K562 (cell line): ENCODE measurements around the gene EVPL. TPM values are rescaled to one million over a fixed set of nuclear protein-coding genes. Genes with fewer than 3 reads are reported as not detected.
A peak's percentile ranks its signal among the peaks of the same experiment; 100 is the strongest.

ENCODE experiments used
- ATAC-seq: fragments of 200-7000 bp; cut with Tn5 transposase; 3 replicates; pipeline ENCODE4 v1.9.1; 2020; ENCODE audit warnings: moderate library complexity
- BruUV-seq: library from RNA; stranded (reverse); fragments of 400-500 nt; replicated peaks from 2 replicates; lab custom pipeline; 2021; lab: Mats Ljungman, UMichigan
- CTCF ChIA-PET: fragments of 300-600 bp; formaldehyde crosslinking; extraction: SDS; loops from one replicate; lab custom pipeline; 2021; ENCODE audit warnings: low intra/inter-chr PET ratio; lab: Yijun Ruan, JAX
- POLR2A ChIA-PET: fragments of 300-600, 350-650 bp; sonication (Branson Sonifier 250); formaldehyde crosslinking; extraction: SDS; loops from one replicate; lab custom pipeline; 2021; ENCODE audit warnings: antibody characterized with exemption, inconsistent platforms; lab: Yijun Ruan, JAX
- DNase-seq, 4 experiments: peaks; one replicate each; pipeline versions ENCODE4 v3.0.0 to v3.0.0-alpha.2; 2011 to 2018; ENCODE audit warnings: low spot score in 3 of 4, mixed read lengths in 3 of 4; ENCODE audit errors: extremely low read depth in 1 of 4
- FAIRE-seq: peaks from 2 replicates; lab custom pipeline; 2011; peaks lifted over from hg19 to GRCh38; lab: Jason Lieb, UNC
- H2AFZ ChIP-seq: 2 replicates; pipeline ENCODE4 v1.6.0; 2011; ENCODE audit warnings: low read depth, low read length, control low read depth, inconsistent platforms
- H3K27ac ChIP-seq: fragments of 200-600 bp; 3 replicates; pipeline ENCODE4 v1.8.0; 2011; ENCODE audit warnings: low read depth, mild to moderate bottlenecking, control low read depth, inconsistent platforms, low read length, moderate library complexity, mixed read lengths; ENCODE audit errors: extremely low read depth
- H3K27me3 ChIP-seq, 2 experiments: fragments of 300-600 bp in 1 of 2; 2 replicates in 1 of 2; 3 replicates in 1 of 2; pipeline versions ENCODE4 v1.6.0 to v1.8.0; 2011; ENCODE audit warnings: inconsistent platforms in 2 of 2, low read length in 2 of 2, mild to moderate bottlenecking in 1 of 2, mixed read lengths in 1 of 2, moderate library complexity in 1 of 2; ENCODE audit not compliant: control insufficient read depth in 2 of 2, insufficient read depth in 2 of 2
- H3K36me3 ChIP-seq: fragments of 300-600 bp; 3 replicates; pipeline ENCODE4 v1.8.0; 2011; ENCODE audit warnings: mild to moderate bottlenecking, low read length, inconsistent platforms; ENCODE audit not compliant: control insufficient read depth, insufficient read depth
- H3K4me1 ChIP-seq, 2 experiments: fragments of 200-600 bp in 1 of 2; replicated peaks in 1 of 2; 2 replicates in 1 of 2; 3 replicates in 1 of 2; pipeline versions ENCODE4 v1.5.1 to v1.8.0; 2011; ENCODE audit warnings: inconsistent platforms in 2 of 2, low read length in 2 of 2, mild to moderate bottlenecking in 1 of 2, mixed read lengths in 1 of 2, moderate library complexity in 1 of 2; ENCODE audit not compliant: control insufficient read depth in 2 of 2, insufficient read depth in 2 of 2
- H3K4me2 ChIP-seq: 2 replicates; pipeline ENCODE4 v1.6.1; 2011; ENCODE audit warnings: low read length, control low read depth, inconsistent platforms, mixed read lengths; ENCODE audit not compliant: insufficient read depth
- H3K4me3 ChIP-seq: fragments of 200-600 bp; sonication (generic), shearing (Covaris generic); 2 replicates; pipeline ENCODE4 v1.5.1; 2016; ENCODE audit warnings: control low read depth, inconsistent platforms
- H3K79me2 ChIP-seq: fragments of 200-600 bp; 3 replicates; pipeline ENCODE4 v1.8.0; 2011; ENCODE audit warnings: low read length, inconsistent platforms; ENCODE audit not compliant: control insufficient read depth, insufficient read depth
- H3K9ac ChIP-seq, 2 experiments: 2 replicates each; pipeline versions ENCODE4 v1.6.0 to v1.6.1; 2011; ENCODE audit warnings: low read depth in 2 of 2, low read length in 2 of 2, control low read depth in 1 of 2, inconsistent platforms in 1 of 2, mild to moderate bottlenecking in 1 of 2, mixed read lengths in 1 of 2; ENCODE audit not compliant: insufficient read depth in 1 of 2
- H3K9me1 ChIP-seq: one replicate; pipeline ENCODE4 v1.6.0; 2011; ENCODE audit warnings: inconsistent platforms, mild to moderate bottlenecking, low read length, moderate library complexity; ENCODE audit not compliant: control insufficient read depth, insufficient read depth
- H3K9me3 ChIP-seq: replicated peaks from 2 replicates; pipeline ENCODE4 v1.5.1; 2011; ENCODE audit warnings: low read depth, low read length, inconsistent platforms; ENCODE audit not compliant: control insufficient read depth, insufficient read depth
- H4K20me1 ChIP-seq: replicated peaks from 2 replicates; pipeline ENCODE4 v1.6.1; 2011; ENCODE audit warnings: low read length, inconsistent platforms, mixed read lengths; ENCODE audit not compliant: control insufficient read depth, insufficient read depth
- CHCHD3 ChIP-seq: fragments of 250-450 bp; sonication (Bioruptor Pico); IDR thresholded peaks from 2 replicates; pipeline ENCODE4 v2.1.2; 2022; ENCODE audit warnings: mild to moderate bottlenecking
- TGIF2 ChIP-seq: sonication (generic); formaldehyde crosslinking; IDR thresholded peaks from 2 replicates; pipeline ENCODE4 v1.8.1; 2022; ENCODE audit warnings: mild to moderate bottlenecking, missing genetic modification reagents, moderate library complexity
- THRAP3 ChIP-seq: fragments of 450-650 bp; IDR thresholded peaks from 2 replicates; pipeline ENCODE4 v1.6.1; 2016; ENCODE audit warnings: mild to moderate bottlenecking, inconsistent platforms, borderline replicate concordance
- ZNF644 ChIP-seq: fragments of 200-800 bp; sonication (Bioruptor generic); IDR thresholded peaks from 2 replicates; pipeline ENCODE4 v1.6.1; 2016; ENCODE audit warnings: low read depth, missing genetic modification characterization, missing compliant biosample characterization
- WGBS: fragments of 100-300 bp; shearing (Covaris generic); methylation state at CpG from one replicate; pipeline ENCODE4 v1.1.6; 2016; ENCODE audit warnings: low coverage, mixed read lengths; ENCODE audit not compliant: insufficient coverage; ENCODE audit errors: missing lambda C conversion rate; 5-methylcytosine and 5-hydroxymethylcytosine counted together
- in situ Hi-C: fragments of 300-500 bp; cut with MboI; formaldehyde crosslinking; loops from 4 replicates; pipeline ENCODE4 v1.15.0; 2018; ENCODE audit warnings: inconsistent platforms, mixed read lengths
- intact Hi-C: fragments of 100-400 bp; cut with micrococcal nuclease; formaldehyde crosslinking; loops from 2 replicates; pipeline ENCODE4 v1.14.2; 2022
- polyA plus RNA-seq, 8 experiments: library from polyadenylated mRNA; depleted of rRNA in 4 of 8; stranded (reverse) in 5 of 8; unstranded in 3 of 8; fragments of >200 nt; fragmentation: Nextera tagmentation in 2 of 8; fragmentation: Illumina TruSeq in 1 of 8; extraction: Ambion mirVana in 2 of 8; extraction: Trizol in 1 of 8; gene quantifications; 2 replicates each; pipeline versions ENCODE4 v1.2.1 to v1.2.3, GENCODE V29; 2011 to 2014; ENCODE audit warnings: inconsistent platforms in 1 of 8, missing spikeins in 1 of 8
- total RNA-seq, 7 experiments: library from RNA; depleted of rRNA in 6 of 7; stranded (reverse); fragments of >200 nt in 6 of 7; fragmentation: Illumina TruSeq in 2 of 7; extraction: Trizol in 2 of 7; gene quantifications; 2 replicates each; pipeline versions ENCODE4 v1.2.1 to v1.2.3, GENCODE V29; 2011 to 2021; ENCODE audit warnings: low replicate concordance in 1 of 7
- TF ChIP-seq, protein P1 (sequence below), 2 experiments: fragments of 450-650 bp in 1 of 2; sonication (generic) in 1 of 2; formaldehyde crosslinking; conservative IDR thresholded peaks; 2 replicates each; pipeline versions ENCODE4 v1.4.0 to v1.8.1; 2020 to 2022; ENCODE audit warnings: mild to moderate bottlenecking in 1 of 2, missing genetic modification reagents in 1 of 2
- TF ChIP-seq, protein P2 (sequence below): sonication (generic); formaldehyde crosslinking; IDR thresholded peaks from 2 replicates; pipeline ENCODE4 v1.8.1; 2023; ENCODE audit warnings: mild to moderate bottlenecking, missing genetic modification reagents
- TF ChIP-seq, protein P3 (sequence below), 2 experiments: fragments of 450-650 bp; formaldehyde crosslinking in 1 of 2; IDR thresholded peaks; 2 replicates each; pipeline versions ENCODE4 v1.4.0 to v1.6.1; 2014 to 2020; ENCODE audit warnings: mild to moderate bottlenecking in 2 of 2, borderline replicate concordance in 1 of 2, low read depth in 1 of 2

The EVPL gene
- total and polyA plus RNA-seq, 9 of the 15 experiments (the other 6 are each of a cell fraction or from before 2014, with no cell fraction given): 0.08 to 0.18 (median 0.16) TPM; not detected in 5

DNA sequence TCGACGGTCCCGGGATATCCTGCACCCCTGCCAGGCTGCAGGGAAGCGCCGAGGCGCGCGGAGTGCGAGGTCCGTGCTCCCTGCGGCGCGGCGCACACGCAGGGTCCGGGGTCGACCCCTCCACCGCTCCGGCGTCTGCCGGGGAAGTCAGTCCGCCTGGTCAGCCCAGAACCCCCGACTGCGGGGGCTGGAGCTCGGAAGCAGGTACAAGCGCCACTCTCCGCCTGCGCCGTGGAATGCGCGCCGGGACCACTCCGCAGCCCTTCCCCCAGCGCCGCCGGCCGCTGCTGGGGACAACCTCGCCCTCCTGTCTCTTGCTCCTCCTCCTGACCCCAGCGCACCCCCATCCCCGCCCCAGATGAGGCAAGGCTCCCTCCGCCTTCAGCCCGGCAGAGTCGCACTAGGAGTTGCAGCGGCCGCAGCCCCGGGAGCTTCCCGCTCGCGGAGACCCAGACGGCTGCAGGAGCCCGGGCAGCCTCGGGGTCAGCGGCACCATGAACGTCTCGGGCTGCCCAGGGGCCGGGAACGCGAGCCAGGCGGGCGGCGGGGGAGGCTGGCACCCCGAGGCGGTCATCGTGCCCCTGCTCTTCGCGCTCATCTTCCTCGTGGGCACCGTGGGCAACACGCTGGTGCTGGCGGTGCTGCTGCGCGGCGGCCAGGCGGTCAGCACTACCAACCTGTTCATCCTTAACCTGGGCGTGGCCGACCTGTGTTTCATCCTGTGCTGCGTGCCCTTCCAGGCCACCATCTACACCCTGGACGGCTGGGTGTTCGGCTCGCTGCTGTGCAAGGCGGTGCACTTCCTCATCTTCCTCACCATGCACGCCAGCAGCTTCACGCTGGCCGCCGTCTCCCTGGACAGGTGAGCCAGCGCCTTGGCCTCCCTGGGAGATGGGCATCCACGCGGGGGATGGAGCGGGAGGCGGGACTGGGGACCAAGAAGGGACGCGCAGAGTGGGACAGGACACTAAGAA, 47.6 kb upstream of the EVPL start, which contains the start of gene GALR2:
TSS of gene GALR2 (plus strand) at position 392 of the 974 bp plus-strand sequence. CDS start at position 495, 103 bp downstream.
- Histone ChIP-seq H3K4me3 (no peak within 1 kb of the TSS), H3K4me2 (no peak within 1 kb of the TSS), H3K27me3 (peaks cover 18 to 41% of the 10 kb centered on the region in 2 experiments; a peak in 4 of 5 replicates), H2AFZ (no peak within 1 kb of the TSS), H3K27ac (no peak within 1 kb of the TSS), H3K36me3 (peaks cover 11% of the 10 kb centered on the region; the same call in 2 of the 3 replicates), H3K9me1 (peaks cover 4% of the 10 kb centered on the region), H4K20me1 (peaks cover 13% of the 10 kb centered on the region; the same call in 1 of the 2 replicates), H3K9ac (no peak within 1 kb of the TSS; a peak in 1 of 4 replicates), H3K4me1 (peaks cover 5 to 51% of the 10 kb centered on the region in 2 experiments), H3K79me2 (peaks cover 34% of the 10 kb centered on the region), H3K9me3 (no peaks in the 10 kb centered on the region)
- no peak for FAIRE-seq
- 44% methylated on average over 47 of the region's 92 CpGs for WGBS
- DNase-seq: peak in 1 of 4 experiments; percentile 35
- BruUV-seq: no TSS peak
- ChIA-PET CTCF (no interaction called here), POLR2A (no interaction called here)
- ATAC-seq: no peak
- intact Hi-C loops (no loop called here), in situ Hi-C loops (no loop called here)
- TF ChIP-seq ZNF644 (tag) (no peak), CHCHD3 (no peak), TGIF2 (CRISPR knock-in tag) (no peak), THRAP3 (no peak)
- TF ChIP-seq, protein P1, sequence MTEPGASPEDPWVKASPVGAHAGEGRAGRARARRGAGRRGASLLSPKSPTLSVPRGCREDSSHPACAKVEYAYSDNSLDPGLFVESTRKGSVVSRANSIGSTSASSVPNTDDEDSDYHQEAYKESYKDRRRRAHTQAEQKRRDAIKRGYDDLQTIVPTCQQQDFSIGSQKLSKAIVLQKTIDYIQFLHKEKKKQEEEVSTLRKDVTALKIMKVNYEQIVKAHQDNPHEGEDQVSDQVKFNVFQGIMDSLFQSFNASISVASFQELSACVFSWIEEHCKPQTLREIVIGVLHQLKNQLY (CRISPR knock-in tag; conservative IDR thresholded peaks at IDR 0.05): no peak
- TF ChIP-seq, protein P2, sequence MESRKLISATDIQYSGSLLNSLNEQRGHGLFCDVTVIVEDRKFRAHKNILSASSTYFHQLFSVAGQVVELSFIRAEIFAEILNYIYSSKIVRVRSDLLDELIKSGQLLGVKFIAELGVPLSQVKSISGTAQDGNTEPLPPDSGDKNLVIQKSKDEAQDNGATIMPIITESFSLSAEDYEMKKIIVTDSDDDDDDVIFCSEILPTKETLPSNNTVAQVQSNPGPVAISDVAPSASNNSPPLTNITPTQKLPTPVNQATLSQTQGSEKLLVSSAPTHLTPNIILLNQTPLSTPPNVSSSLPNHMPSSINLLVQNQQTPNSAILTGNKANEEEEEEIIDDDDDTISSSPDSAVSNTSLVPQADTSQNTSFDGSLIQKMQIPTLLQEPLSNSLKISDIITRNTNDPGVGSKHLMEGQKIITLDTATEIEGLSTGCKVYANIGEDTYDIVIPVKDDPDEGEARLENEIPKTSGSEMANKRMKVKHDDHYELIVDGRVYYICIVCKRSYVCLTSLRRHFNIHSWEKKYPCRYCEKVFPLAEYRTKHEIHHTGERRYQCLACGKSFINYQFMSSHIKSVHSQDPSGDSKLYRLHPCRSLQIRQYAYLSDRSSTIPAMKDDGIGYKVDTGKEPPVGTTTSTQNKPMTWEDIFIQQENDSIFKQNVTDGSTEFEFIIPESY (CRISPR knock-in tag): 0 out of 2 replicates have a peak, but pooled peaks have one; percentile 10
- TF ChIP-seq, protein P3, sequence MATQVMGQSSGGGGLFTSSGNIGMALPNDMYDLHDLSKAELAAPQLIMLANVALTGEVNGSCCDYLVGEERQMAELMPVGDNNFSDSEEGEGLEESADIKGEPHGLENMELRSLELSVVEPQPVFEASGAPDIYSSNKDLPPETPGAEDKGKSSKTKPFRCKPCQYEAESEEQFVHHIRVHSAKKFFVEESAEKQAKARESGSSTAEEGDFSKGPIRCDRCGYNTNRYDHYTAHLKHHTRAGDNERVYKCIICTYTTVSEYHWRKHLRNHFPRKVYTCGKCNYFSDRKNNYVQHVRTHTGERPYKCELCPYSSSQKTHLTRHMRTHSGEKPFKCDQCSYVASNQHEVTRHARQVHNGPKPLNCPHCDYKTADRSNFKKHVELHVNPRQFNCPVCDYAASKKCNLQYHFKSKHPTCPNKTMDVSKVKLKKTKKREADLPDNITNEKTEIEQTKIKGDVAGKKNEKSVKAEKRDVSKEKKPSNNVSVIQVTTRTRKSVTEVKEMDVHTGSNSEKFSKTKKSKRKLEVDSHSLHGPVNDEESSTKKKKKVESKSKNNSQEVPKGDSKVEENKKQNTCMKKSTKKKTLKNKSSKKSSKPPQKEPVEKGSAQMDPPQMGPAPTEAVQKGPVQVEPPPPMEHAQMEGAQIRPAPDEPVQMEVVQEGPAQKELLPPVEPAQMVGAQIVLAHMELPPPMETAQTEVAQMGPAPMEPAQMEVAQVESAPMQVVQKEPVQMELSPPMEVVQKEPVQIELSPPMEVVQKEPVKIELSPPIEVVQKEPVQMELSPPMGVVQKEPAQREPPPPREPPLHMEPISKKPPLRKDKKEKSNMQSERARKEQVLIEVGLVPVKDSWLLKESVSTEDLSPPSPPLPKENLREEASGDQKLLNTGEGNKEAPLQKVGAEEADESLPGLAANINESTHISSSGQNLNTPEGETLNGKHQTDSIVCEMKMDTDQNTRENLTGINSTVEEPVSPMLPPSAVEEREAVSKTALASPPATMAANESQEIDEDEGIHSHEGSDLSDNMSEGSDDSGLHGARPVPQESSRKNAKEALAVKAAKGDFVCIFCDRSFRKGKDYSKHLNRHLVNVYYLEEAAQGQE (IDR thresholded peaks at IDR 0.05; ENCODE audit: borderline replicate concordance): no peak
- TF ChIP-seq, protein P3 (CRISPR knock-in tag; IDR thresholded peaks at IDR 0.05; ENCODE audit: low read depth): no peak
